HG03460 (cell line): ENCODE results near the gene SLC19A1.

Source experiments
- ATAC-seq: cut with Tn5 transposase; IDR thresholded peaks from one replicate; pipeline ENCODE4 v1.9.1; 2021; ENCODE audit not compliant: unreplicated experiment

The SLC19A1 gene

DNA sequence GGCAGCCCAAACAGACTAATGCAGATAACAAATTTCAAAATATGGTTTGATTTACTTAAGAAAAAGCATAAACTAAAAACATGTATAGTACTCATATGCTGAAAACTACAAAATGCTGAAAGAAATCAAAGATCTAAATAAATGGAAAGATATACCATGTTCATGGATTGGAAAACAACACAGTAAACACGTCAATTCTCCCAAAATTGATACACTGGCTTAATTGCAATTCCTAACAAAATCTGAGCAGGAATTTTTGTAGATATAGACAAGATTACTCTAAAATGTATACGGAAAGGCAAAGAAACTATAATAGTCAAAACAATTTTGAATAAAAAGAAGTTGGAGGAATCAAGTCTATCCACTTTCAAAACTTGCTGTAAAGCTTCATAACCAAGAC lies 21.0 kb downstream of the SLC19A1 start:
- ATAC-seq: no peak

DNA sequence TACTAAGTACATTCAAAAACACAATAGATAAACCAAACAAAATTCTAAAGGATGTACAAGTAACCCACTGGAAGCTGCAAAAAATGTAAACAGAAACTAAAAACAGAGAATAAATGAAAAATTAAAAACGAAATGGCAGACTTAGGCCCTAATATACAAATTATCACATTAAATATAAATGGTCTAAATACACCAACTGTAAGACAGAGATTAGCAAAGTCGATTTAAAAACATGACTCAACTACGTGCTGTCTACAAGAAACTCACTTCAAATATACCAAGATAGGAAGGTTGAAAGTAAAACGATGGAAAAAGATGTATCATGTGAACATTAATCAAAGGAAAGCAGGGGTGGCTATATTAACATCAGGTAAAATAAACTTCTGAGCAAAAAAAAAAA lies 23.1 kb downstream of the SLC19A1 start:
- no peak for ATAC-seq

DNA sequence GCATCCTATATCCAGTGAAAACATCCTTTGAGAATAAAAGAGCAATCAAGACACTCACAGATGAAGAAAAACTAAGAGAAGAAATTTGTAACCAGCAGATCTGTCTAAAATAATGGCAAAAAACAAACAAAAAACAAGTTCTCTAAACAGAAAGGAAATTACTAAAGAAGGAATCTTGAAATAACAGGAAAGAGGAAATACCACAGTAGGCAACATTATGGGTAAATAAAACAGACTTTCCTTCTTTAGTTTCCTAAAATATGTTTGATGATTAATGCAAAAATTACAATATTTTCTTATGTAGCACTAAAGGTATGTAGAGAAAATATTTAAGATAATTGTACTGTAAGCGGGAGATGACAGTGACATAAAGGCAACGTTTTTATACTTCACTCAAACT lies 23.5 kb downstream of the SLC19A1 start:
- ATAC-seq: no peak

DNA sequence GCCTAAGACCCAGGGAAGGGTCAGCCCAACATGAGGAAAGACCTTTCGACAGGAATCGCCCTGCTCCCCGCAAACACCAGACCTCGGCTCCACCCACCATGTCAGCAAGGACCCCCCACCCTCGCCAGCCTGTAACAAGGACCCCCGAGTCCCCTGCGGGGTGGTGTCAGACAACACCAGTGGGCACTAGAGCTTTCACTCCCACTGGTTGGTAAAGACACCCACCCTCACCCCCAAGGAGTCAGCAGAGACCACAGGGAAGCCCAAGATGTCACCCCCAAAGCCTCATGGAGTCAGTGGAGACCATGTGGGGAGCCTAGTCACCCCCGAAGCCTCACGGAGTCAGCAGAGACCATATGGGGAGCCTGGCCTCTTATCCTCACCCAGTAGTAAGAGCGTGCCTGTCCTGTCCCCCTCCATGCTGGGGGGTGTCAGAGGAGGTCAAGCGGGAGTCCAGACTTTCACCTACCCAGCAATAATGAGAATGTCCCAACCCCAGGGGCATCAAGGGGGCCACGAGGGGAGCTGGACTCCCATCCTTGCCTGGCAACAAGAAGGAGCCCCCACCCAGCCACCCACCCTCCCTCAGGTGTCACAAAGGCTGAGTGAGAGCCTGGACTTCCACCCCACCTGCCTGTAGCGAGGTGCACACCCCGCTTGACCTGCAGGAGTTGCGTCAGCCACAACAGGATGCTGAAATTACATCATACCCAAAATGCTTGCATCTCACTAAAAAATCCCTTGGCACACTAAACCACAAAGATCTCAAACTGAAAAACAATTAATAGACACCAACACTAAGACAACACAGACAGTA lies 24.8 kb downstream of the SLC19A1 start:
- no peak for ATAC-seq

DNA sequence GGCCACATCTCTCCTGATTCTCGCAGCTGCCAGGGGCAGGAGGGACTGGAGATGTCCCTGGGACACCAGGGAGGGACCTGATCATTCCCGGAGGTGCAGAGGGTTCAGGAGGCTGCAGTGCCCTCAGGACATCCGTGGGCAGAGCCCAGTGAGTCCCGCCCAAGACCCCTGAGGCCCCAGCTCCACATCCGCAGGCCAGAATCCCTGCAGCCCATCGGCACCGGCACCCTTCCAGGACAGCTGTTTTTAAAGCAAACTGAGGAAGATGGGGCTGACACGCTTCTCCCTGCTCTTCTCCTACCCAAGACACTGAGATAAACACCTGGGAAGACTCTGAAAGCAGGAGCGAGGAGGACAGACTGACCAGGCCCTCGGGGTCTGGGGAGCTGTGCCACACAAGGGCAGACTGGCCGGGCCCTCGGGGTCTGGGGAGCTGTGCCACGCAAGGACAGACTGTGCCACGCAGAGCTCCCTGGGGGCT lies 25.5 kb downstream of the SLC19A1 start:
- ATAC-seq: no peak

DNA sequence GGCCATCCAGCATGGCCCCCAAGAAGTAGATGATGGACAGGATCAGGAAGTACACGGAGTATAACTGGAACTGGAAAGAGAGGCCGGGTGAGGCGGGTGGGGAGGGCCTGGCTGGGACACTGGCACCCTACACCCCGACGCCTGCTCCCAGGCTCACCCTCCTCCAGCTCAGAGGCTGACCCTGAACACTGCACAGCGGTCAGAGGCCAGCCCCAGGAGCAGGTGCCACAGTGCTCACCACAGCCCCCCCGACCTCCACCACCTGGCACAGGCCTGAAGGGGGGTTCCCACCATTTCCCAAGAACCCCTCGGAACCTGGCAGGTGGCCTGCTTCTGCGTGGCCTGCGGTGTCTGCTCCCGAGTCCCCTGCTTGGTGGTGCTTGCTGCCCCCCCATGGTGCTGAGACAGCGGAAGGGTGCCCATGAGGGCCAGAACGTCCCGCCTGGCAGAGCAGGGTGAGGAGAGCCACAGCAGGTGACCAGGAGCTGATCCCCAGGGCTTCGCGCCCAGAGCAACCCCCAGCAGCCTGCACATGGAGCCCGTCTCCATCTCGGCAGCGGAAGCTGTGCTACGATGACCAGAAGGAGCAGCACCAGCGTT lies 26.1 kb downstream of the SLC19A1 start:
- ATAC-seq: no peak

DNA sequence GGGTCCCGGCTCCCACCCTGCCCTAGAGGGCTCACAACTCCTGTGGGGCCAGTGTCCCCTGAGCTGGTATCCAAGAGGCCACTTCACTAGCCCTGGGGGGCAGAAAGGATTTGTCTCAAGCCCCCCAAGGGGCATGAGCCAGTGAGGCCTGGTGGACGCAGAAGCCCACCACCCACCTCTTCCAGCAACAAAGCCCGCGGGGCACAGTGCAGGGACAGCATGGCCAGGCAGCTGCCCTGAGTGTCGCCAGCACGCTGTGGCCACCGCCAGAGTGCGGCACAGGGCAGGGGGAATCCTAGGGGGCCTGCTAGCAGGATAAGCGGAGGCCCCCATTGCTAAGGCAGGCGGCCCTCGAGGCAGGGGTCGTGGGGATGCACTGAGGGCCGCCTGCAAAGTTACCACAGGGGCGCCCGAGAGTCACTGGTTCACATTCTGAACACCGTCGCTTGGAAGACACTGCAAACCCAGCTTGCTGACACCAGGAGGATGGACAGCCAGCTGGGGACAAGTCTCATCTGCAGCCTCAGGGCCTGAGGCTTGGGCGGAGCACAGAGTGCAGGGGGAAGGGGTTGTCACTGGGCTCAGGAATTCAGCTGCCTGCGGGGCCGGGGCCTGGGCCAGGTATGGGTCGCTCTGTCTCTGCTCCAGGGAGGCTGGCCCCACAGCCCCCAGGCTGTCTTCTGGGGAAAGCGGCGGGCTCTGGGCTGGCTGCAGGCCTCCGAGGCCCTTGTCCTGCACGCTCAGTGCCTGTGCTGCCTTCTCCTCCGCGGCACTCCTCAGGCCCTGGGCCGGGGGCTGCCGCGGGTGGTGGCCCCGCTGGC lies 26.8 kb downstream of the SLC19A1 start:
- no peak for ATAC-seq

DNA sequence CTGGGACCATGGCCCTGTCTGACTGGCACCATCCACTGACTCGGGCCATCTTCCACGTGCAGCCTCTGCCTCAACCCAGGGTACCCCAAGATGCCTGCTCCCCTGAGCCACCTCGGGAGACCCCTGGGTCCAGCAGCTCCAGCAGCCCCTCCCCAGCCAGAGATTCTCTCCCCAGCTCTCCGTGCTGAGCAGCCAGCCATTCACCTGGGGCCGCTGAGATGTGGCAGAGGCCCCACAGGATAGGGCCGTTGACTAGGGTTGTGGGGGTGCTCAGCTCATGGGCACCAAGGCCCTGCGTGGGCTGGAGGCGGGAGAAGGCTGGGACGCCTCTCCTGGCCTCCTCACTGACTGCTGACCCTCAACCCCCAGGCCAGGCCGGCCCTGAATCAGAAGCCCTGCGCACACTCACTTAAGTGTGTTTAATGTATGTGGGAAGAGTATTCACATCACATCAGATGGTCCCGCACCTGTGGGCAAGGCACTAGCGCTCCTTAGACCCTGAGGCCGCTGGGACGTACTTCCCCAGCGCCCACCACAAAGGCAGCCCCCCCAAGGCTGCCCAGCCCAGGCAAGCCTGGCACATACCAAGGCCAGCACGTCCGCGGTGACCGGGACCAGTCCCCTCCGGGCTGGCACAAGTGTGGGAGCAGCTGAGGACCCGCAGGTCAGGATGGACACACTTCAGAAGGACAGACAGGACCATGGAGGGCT lies 27.8 kb downstream of the SLC19A1 start:
- no peak for ATAC-seq

DNA sequence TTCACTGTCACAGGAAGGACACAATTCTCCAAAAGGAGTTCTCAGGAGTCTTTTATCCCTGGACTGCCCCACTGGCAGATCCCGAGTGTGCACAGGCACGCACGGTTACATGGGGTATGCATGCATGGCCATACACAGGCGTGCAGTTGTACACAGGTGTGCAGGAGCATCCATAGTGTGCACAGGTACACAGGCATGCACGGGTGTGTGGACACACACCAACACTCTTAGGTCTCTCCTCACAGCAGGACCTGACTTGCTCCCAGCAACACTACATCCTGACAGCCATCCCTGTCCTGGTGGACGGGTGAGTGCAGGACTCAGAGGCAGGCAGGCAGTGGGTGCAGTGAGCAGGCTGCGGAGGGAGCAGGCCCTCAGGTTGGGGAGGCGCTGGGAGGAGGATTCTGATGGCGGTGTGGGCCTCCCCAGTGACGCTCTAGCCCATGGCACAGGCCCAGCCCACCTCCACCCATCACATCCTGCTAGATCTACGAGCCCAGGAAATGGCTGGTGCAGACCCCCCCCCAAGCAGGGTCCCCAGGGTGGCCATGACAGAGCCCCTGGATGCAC lies 28.4 kb downstream of the SLC19A1 start:
- ATAC-seq: no peak

DNA sequence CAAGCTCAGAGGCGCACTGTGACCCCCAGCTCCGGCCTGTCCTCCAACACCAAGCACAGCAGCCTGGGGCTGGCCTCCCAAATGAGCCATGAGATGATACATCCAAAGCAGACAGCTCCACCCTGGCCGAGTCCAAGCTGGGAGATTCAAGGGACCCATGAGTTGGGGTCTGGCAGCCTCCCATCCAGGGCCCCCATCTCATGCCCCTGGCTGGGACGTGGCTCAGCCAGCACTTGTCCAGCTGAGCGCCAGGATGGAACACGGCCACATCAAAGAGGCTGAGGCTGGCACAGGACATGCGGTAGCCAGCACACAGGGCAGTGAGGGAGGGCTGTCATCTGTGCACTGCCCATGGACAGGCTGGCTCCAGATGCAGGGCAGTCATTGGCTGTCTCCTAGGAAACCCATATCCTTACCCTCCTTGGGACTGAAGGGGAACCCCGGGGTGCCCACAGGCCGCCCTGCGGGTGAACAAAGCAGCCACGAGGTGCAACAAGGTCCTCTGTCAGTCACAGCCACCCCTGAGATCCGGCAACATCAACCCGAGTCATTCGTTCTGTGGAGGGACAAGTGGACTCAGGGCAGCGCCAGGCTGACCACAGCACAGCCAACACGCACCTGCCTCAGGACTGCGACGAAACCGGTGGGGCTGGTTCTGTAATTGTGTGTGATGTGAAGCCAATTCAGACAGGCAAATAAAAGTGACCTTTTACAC lies 29.1 kb downstream of the SLC19A1 start:
- ATAC-seq: no peak

DNA sequence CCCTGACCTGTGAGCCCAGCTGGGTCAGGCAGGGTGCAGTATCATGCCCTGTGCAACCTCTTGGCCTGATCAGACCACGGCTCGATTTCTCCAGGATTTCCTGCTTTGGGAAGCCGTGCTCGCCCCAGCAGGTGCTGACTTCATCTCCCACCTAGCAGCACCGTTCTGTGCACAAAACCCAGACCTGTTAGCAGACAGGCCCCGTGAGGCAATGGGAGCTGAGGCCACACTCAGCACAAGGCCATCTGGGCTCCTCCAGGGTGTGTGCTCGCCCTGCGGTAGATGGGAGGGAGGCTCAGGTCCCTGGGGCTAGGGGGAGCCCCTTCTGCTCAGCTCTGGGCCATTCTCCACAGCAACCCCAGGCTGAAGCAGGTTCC lies 29.6 kb downstream of the SLC19A1 start:
- ATAC-seq: no peak

DNA sequence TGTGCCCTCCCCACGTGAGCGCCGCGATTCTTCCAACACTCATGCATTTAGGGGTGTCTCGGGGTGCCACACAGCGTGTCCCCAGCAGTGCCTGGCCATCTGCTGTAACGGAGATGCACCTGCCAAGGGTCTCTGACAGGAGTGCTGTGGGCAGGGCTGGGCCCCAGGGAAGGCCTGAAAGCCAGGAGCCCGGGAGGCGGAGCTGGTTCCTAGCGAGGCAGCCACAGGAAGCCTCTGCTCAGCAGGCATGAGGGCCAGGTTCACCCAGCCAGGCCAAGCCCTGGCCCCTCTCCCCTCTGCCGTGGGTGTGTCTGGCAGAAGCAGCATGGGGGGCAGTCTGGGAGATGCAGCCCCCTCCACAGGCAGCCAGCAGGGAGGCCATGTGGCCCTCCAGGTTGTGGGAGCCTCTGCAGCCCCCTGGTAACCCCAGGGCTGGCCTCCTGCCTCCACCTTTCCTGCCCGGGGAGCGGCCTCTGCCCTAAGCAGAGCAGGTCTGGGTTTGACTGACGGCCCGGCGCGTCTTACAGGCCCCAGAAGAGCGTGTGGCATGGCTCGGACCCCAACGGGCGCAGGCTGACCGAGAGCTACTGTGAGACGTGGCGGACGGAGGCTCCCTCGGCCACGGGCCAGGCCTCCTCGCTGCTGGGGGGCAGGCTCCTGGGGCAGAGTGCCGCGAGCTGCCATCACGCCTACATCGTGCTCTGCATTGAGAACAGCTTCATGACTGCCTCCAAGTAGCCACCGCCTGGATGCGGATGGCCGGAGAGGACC lies 30.4 kb downstream of the SLC19A1 start:
- ATAC-seq: no peak

DNA sequence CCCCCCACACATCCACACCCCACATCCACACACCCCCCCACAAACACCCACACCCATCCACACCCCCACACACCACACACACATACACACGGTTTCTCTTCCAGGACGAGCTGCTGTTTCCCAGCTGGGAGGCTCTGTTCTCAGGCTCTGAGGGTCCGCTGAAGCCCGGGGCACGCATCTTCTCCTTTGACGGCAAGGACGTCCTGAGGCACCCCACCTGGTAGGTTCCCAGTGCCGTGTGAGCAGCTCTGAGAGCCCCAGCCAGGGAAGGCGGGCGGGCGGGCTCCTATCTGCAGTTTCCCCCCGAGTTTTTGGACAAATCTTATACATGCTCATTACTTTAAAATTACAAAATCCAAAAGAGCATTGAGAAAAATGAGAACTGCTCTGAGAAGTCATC lies 31.2 kb downstream of the SLC19A1 start:
- ATAC-seq: no peak

DNA sequence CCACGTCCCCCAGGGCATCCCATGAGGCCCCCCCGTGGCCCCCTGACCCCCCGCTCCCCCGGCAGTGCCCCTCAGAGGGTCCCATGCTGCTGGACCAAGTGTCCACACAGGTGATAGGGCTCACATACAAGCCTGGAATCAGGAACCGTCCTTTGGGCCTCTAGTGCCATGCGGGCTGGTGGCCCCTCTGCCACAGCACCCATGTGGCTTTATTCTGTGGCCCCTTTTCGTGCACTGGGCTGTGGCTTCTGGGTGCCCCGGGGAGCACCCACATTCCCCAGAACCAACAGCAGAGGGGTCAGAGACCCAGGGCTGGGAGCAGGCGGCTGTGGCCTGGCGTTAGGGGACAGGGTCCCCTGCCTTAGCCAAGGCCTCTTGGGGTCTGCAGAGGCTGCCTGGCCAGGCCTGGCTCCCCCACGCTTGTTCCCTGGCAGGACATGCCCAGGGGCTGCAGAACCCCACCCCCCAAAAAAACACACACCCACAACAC lies 31.7 kb downstream of the SLC19A1 start:
- ATAC-seq: no peak

DNA sequence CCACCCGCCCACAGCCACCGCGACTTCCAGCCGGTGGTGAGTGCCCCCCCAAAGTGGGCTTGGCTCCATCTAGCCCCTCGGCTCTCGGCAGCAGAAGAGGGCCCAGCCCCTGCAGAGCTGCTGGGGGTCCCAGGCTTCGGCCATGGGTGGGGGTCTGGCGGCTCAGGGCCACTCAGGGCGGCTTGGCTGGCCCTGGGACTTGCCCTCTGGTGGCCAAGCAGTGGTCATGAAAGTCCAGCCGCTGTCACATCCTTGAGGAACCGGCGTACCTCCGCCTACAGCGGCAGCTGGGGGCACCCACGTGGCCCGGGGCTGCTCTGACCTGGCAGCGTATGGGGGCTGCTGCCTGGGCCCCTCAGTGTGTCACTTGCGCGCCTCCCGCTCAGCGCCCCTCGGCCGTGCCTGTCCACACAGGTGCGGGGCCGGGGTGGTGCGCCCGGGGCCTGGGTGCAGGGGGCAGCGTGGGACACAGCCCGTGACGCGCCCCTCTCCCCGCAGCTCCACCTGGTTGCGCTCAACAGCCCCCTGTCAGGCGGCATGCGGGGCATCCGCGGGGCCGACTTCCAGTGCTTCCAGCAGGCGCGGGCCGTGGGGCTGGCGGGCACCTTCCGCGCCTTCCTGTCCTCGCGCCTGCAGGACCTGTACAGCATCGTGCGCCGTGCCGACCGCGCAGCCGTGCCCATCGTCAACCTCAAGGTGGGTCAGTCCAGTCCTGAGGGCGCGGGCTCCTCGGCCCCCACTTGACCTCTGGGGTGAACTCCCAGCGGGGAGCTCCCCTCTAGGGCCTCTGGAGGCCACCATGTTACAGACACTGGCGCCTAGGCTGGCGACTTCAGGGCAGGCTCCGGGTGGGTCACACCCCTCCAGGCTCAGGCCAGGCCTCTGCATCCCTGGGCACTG lies 32.4 kb downstream of the SLC19A1 start:
- ATAC-seq: no peak

DNA sequence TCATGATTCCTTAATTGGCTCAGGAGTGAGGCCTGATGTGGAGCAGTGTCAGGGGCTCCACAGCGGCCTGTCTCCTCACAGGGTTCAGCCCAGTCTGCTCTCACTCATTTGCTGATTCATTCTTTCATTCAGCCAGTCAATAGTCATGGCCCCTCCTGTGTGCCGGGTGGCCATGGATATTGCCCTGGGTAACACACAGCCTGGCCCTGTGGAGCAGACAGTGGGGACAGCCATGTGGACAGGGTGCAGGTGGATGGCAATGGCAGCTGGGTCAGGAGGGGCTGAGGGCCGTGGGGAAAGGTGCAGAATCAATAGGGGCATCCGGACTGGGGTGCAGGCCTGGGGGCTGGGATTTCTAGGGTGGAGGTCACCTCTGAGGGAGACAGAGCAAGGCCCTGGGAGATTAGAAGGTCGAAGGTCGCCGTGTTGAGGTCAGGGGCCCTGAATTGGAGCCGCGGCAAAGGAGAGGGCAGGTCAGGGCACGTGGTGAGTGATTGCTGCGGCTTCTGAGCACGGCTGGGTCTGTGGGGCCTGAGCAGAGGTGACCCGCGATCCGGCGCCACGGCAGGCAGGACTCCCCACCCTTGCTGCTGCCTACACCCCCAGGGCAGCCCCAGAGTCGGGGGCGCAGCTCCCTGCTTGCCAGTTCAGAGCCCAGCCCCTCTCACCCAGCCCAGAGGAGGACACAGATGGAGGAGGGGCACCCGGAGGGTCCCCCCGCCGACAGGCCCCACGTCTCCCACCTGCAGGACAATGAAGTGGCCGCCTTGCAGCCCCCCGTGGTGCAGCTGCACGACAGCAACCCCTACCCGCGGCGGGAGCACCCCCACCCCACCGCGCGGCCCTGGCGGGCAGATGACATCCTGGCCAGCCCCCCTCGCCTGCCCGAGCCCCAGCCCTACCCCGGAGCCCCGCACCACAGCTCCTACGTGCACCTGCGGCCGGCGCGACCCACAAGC lies 33.4 kb downstream of the SLC19A1 start:
- ATAC-seq: no peak

DNA sequence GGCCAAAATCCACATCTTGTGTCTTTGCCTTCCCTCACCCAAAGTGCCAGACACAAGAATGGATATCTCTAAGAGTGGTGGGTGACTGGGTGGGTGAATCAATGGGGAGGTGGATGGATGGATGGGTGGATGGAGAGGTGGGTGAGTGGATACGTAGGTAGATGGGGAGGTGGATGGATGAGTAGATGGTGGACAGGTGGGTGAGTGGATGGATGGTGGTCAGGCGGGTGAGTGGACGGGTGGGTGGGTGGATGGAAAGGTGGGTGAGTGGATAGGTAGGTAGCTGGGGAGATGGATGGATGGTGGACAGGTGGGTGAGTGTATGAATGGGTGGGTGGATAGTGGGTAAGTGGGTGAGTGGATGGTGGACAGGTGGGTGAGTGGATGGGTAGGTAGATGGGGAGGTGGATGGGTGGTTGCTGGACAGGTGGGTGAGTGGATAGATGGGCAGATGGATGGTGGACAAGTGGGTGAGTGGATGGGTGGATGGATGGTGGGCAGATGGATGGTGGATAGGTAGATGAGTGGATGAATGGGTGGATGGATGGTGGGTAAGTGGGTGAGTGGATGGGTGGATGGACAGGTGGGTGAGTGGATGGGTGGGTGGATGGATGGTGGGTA lies 34.2 kb downstream of the SLC19A1 start:
- no peak for ATAC-seq
